ENCODE results near the gene GAB4.
"Not testable (repeated sequence)": the region's sequence is repeated elsewhere in the genome, so short reads cannot be mapped to it uniquely, and the experiment has no call there.

Gene GAB4

DNA sequence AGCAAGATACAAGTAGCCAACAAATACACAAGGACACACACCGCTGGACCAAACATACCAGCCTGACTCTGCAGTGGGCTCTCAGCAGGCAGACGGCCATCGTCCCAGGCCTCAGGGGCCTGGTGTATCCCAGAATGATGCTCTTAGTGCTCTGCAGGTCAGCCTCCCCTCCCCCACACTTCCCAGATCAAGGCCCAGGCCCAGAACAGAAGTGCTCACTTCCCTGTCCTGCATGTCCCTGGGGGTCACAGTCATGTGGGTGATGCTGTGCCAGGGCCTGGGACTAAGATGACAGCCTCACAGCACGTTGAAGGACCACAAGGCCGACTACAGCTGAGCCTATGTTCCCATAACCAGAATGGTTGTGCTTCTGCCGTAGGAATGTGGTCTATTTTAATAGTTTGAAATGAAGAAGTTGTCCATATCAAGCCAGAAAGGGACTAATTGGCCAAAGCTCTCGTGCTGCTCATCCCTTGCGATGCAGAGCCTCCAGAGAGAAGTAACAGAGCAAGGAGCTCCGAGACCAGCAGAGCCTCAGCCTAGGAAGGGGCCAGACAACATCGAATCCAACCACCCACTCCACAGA is 48.6 kb downstream of the GAB4 start:
- DNase-seq (ENCODE audit: low read depth in 3 of 3): no peak

DNA sequence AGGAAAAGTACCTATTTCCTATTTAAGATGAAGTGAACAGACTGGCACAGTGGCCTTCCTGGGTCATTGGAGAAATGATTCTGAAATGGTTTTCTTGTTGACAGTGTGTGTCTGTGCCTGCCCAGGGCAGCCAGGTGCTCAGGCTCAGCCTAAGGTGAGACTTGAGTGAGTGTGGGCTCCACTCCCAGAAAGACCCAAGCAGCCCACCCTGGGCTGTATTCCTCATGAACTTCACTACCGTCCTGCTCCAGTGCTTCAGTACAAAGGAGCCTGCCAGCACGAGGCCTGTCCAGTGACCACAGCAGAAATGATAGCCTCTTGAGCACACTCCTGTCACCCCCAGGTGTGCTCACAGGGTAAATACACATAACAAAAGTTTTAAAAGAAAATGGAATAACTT is 49.5 kb downstream of the GAB4 start:
- DNase-seq (ENCODE audit: low read depth in 3 of 3): no peak

DNA sequence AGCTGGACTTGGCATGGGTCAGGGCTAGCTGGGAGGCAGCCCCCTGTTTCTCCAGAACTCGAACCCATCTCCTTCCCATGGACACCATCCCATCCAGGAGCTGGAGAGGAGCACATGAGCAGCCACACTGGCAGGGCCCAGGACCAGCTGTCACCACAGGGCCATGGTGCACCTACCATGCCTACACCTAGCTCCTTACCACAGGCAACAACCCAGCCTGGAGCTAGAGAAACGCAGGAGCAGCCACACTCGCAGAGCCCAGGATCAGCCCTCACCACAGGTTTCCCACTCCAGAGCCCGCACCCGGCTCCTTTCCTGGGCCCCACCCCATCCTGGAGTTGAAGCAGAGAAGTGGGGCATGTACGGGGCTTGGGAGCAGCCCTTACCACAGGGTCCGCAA is 50.2 kb downstream of the GAB4 start:
- no peak for DNase-seq (ENCODE audit: low read depth in 3 of 3)

DNA sequence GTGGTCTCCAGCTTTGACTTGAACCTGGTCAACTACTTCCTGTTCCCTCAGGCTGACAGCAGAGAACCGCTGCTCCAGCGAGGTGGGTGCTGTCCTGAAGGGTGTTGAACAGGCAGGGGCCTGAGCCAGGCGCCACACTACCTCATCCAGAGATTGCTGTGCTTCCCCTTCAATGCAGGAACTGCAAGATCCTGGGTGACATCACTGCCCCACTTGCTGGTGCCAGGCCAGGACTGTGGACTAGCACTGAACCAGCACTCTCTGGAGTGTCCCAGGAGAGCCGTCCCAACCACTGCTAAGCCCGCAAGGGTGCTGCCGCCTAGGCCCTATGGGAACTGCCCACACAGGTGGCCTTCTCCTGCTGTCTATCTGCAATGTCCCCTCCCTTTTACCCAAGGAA is 51.7 kb downstream of the GAB4 start:
- no peak for DNase-seq (ENCODE audit: low read depth in 3 of 3)

DNA sequence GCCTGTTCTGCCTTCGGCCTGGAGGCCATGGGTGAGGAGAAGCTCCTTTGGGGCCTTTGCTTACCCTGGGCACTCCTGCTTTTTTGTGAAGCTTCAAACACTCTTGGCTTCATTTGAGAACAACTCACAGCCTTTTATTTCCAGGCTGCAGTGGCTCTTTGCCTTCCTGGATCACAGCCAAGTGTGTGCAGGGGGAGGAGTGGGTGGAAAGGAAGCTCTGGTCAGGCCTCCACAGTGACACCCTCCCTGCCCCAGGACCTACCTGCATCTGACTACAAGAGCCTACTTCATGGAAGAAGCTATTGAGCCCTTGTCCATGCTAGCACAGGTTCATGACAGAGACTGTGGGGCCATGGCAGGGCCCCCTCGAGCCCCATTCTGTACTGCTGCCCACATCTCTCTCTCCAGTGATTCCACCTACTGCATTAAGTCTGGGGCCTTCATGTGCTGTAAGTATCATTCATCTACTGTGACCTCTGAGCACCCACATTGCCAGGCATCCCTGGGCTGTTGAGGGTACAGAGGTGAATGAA is 52.3 kb downstream of the GAB4 start:
- no peak for DNase-seq (ENCODE audit: low read depth in 3 of 3)

DNA sequence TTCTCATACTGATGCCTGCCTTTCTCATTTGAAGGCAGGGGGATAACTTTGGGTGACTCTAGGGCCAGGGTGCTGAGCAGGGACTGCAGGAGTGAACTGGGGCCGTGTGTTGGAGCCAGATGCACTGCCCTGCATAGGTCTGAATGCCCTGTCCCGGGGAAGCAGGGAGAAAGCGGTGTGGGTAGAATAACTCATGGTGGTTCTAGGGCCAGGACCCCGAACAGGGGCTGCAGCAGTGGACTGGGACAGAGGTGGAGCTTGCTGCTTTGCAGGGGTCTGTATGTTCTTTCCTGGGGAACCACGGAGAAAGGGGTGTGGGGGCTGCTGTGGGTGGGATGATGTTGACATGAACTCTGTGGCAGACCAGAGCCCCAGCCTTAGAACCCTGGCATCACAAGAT is 52.9 kb downstream of the GAB4 start:
- no peak for DNase-seq (ENCODE audit: low read depth in 3 of 3)

DNA sequence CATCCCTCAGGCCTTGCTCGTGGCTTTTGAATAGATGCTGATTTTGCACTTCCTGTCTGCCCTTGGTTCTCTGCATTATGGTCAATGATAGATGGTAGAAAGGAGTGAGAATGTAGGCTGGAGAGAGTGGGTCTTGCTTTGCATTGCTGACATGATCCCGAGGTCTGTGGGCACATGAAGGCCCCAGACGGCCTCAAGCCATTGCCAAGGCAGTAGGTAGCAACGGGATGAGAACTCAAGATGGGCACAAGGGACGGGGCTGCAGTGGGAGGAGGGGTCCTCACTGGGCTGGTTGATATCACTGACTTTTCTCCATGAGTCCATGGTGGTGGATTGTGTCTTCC is 54.0 kb downstream of the GAB4 start:
- no peak for DNase-seq (ENCODE audit: low read depth in 3 of 3)

DNA sequence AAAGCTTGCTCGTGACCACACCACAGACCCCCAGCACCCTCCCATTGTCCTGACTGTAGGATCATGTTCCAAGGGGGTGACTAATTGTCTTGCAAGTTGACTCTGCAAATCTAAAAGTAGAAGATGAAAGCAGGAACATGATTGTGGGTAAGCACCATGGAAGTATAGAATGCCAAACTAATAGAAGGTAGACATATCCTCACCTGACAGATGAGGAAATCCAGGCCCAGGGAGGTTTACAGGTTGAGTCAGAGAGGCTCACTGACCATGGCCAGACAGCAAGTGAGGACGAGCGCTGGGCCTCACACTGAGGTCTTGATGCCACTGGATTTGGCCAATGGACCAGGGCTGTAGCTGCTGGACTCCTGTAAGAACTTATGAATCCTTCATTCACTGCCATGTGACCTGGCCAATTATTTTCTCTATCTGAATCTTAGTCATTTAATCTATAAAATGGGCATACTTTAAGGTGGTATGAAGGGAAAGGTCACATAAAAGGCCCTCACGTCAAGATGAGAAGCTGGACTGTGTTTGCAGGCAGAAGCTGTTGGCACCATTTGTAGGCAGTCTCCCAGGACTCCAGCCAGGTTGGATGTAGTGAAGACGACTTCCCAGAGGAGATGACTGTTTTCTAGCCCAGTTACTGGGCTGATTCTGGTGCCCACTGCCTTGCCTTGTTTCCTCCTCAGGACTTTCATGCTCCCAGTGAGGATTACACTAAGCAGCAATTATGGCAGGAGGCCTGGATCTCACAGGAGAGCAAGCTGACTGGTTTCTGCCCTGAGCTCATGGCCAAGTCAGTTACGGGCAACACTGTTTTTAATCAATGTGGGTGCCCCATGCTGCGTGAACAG is 54.6 kb downstream of the GAB4 start:
- DNase-seq (ENCODE audit: low read depth in 3 of 3): no peak

DNA sequence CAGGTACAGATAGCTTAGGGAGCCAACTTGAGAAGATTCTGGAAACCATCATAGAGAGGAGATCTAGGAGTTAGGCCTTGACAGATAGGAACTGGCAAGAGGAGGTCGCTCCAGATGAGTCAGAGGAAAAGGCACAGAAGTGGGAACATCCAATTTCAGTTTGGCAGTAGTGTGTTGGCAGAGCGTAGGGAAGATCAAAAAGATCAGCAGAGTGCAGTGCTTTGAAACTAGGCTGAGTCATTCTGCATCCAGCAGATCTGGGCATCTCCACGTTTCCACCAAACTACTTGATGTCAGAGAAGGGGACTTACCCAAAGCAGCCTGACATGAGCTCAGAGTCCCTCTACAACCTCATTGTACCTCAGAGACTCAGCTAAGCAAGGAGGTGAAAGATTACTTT is 58.5 kb downstream of the GAB4 start:
- peak in 2 of 3 donors; percentile 4 to 23 for DNase-seq (ENCODE audit: low read depth in 3 of 3)

DNA sequence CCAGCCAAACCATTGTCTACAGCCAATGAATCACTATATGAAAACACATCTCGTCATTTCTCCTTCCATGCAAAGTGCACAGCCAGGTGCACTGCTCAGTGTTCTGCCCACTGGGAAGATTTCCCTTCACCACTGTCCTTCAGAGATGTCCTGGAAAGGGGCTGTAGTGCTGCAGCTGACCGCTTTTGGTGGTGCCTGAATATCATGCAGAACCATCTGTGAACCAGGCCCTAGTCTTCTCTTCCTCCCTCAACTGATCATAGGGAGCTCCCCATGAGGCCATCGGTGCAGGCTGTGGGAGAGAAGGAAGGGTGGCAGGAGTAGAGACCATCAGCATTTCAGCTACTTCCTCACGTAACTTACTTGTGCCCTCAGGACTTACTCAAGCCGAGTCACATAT is 70.2 kb downstream of the GAB4 start:
- DNase-seq (ENCODE audit: low read depth in 3 of 3): no peak

DNA sequence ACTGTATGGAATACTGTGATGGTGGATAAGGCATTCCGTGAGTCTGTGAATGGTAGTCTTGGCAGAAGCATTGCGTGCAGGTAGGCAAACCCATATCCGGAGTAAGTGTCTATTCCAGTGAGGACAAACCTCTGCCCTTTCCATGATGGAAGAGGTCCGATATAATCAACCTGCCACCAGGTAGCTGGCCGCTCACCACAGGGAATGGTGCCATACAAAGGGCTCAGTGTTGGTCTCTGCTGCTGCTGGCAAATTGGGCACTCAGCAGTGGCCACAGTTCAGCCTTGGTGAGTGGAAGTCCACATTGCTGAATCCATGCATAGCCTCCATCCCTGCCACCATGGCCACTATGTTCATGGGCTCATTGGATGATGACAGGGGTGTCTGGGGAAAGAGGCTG is 70.8 kb downstream of the GAB4 start:
- not testable (repeated sequence) for DNase-seq (ENCODE audit: low read depth in 3 of 3)

DNA sequence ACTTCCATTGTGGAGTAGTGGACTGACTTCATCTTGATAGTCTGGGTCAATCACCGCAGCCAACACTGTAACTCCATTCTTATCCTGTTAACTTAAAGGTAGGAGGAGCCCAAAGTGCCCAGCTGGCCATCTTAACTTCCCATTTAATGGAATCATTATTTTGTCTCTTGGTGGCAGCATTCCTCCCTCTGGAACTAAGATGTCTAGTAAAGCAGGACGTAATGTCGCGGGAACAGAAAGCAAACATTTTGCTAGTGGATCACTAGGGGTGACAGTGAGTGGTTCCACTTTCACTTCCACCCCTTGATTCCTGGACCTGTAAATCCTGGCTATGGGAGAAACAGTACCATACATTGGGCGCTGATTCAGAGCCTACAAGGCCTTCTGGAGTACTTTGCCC is 71.4 kb downstream of the GAB4 start:
- no peak for DNase-seq (ENCODE audit: low read depth in 3 of 3)

DNA sequence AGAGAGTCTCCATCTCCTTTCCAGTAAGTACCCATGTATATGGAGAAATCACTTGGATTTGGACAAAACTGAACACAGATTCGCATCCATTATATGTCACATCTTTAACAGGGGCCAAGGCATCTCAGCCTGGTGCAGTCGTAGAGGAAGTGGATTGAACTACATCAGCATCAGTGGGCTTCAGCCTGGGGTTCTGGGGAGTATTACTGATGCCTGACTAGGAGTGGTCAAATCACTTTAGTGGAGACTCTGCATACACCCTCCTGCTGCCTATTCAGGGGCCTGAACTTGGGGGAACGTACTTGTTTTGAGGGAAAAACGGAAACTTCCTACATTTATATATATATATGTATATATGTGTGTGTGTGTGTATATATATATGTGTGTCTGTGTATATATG is 72.8 kb downstream of the GAB4 start:
- no peak for DNase-seq (ENCODE audit: low read depth in 3 of 3)

DNA sequence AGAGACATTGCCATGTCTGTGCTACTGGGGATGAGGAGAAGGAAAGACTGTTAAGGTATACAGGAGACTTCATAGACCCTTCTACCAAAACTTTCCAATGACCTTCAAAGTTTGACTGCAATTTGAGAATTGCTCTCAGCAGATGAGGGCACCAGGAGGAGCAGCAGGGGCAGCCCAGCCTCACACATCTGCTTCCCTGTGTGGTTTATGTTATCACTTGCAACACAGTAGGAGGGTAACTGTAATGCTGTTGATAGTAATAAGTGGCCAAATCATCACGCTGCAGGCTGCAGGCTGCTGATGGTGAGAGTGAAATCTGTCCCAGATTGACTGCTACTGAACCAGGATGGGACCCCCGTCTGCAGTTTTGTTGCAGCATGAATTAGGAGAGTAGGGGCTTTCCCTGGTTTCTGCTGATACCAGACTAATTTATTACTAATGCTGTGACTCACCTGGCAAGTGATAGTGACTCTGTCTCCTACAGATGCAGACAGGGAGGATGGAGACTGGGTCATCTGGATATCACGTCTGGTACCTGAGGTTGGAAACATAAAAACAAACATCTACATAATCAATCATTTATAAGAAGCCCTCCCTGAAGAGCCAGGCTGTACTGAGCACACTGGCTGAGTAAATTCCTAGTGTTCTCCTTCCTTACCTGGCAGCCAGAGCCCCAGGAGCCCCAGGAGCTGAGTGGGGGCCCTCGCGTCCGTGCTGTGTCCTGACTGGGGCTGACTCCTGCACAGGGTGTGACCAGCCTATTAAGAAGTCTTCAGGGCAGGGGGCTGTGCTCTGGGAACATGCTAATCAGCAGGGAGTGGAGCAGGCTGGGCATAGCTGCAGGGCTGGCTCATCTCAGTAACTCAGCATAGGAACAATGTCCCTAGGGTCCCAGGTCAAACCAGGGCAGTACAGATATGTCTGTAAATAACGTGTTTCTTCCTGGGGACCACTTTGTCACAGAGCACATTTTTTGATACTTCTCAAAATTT is 74.4 kb downstream of the GAB4 start:
- DNase-seq (ENCODE audit: low read depth in 3 of 3): no peak

DNA sequence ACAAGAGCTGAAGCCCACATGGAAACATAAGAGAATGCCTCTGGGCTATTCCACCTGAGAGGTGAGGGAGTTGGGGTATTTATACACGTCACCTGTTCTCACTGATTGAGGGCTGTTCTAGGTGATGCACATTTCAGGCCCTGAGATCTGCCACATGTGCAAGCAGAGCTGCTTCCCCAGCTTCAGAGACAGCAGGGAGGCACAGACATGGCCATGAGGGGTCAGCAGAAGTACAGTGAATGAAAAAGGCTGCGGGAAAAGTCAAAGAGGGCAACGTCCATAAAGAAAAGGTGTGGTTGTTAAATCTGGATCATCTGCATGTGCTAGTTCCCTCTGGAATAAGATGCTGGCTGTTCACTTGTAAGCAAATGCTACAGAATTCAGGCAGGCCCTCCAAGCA is 75.4 kb downstream of the GAB4 start:
- DNase-seq (ENCODE audit: low read depth in 3 of 3): no peak

DNA sequence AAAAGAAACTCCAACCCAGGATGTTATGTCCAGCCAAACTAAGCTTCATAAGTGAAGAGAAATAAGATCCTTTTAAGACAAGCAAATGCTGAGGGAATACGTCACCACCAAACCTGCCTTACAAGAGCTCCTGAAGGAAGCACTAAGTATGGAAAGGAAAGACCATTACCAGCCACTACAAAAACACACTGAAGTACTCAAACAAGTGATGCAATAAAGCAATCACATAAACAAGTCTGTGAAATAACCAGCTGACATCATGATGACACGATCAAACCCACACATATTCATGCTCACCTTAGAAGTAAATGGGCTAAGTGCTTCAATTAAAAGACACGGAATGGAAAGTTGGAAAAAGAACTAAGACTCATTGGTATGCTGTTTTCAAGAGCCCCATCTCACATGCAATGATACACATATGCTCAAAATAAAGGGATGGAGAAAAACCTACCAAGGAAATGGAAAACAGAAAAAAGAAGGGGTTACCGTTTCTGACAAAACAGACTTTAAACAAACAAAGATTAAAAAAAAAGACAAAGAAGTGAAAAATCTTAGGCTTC is 82.5 kb downstream of the GAB4 start:
- DNase-seq (ENCODE audit: low read depth in 3 of 3): no peak

DNA sequence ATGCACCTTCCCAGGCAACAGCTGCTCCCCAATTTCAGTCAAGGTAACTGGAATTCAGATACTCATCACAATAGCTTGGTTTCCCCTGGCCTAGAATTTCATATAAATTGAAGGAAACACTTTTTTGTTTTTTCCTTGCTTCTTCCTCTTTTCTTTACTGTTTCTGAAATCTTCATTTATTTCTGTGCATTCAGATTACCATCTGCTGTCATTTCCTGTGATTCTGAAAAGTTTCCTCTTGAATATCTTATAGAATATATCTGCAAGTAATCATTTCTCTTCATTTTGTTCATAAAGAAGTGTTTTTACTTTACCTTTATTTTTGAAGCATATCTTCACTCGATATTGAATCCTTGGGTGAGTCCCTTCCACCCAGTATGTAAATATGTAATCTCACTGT is 85.3 kb downstream of the GAB4 start:
- no peak for DNase-seq (ENCODE audit: low read depth in 3 of 3)

DNA sequence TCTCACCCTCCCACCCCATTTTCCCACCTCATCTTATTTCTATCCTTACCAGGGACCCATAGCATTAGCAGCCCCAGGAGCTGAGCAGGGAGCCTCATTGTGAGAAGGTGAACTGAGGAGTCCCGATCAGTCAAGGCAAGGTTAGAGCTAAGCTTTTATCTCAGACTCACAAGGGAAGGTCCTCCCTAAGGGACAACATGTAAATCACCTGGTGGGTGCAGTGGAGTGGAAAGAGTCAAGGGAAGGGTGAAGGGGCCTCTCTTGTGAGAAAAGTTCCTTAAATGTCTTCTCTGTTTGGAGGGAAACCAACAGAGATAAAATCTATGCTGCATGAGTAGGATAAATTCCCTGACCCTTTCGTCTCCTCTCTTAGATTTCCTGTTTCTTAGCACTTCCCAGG is 85.9 kb downstream of the GAB4 start:
- no peak for DNase-seq (ENCODE audit: low read depth in 3 of 3)

DNA sequence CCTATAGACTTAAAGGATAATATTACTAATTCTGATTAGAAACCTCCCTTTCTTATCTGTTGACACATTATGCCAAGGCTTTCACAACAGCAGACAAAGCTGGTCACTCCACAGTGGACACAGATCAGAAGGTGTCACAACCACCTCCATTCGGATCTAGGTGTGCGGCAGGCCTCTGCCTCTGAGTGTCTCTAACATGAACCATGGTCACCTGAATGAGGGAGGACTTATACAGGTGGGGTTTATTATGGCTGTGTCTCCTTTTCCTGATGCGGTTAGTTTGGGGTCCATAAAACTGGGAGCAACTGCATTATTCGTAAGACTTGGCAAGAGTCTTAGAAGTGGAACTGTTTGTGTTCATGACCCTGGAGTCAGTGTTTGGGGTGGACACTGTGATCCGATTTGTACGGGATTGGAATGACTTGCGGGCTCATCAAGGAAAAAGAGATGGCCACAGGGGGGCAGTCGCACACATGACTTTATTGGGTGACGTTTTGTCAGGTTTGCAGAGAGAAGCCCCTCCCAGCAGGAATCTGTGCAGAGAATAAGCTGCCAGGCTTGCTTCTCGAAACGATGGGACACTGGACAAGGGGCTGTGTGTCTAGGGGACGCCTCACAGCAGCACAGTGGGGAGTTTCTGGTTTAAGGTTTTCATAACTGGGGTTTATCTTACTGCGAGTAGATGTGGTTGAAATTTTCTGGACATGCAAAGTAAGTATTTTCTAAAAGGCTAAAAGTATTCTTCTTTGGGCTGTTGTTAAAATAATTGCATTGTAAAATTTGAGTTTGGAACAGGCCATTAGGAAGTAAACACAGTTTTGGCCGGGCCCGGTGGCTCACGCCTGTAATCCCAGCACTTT is 90.6 kb downstream of the GAB4 start:
- DNase-seq (ENCODE audit: low read depth in 3 of 3): peak; percentile 36 to 59 (median 51)

DNA sequence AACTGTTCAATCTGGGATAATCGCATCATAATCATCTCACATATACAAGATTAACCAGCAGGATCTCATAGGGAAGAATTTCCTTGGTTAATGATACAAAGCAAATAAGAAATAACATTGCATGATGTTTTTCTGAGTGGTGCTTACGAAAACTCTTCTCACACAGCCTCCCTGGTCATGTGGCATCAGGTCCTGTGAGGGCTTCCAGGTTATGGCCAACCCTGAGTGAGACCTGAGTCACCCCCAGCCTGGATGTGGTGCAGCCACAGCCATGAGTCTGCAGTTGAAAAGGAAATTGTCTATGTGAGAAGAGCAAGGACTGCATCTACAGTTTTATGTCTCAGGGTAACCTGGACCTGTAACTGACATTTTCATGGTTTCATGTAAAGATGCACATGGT is 92.3 kb downstream of the GAB4 start:
- DNase-seq (ENCODE audit: low read depth in 3 of 3): peak in 1 of 3 donors; percentile 7

DNA sequence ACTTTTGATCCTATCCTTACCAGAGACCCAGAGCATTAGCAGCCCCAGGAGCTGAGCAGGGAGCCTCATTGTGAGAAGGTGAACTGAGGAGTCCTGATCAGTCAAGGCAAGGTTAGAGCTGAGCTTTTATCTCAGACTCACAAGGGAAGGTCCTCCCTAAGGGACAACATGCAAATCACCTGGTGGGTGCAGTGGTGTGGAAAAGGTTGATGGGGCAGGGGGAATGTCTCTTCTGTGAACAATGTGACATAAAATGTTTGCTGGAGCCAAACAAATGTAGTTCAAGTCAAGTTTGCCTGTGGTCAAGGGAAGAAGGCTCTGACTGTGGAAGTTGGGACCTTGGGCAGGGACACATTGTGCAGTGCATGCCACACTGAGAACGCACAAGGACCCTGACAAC is 93.1 kb downstream of the GAB4 start:
- DNase-seq (ENCODE audit: low read depth in 3 of 3): not testable (repeated sequence)

Data from stimulated activated CD4-positive, alpha-beta T cell treated with anti-CD3 and anti-CD28 coated beads, TNF-alpha, amount 100 ng/mL, for 48 hours (primary cell).